Fibroblast of lung (primary cell): Measurements from ENCODE around the gene PURA. TPM values are rescaled to one million over a fixed set of nuclear protein-coding genes. Genes with fewer than 3 reads are reported as not detected.

Experiments used
- DNase-seq, 2 donors: peaks; one replicate each; pipeline versions ENCODE4 v3.0.0 to v3.0.0-alpha.2; 2010; ENCODE audit warnings: low read depth in 2 of 2
- H2AFZ ChIP-seq: 2 replicates; pipeline ENCODE4 v1.5.1; 2012; ENCODE audit warnings: low read length, control low read depth, inconsistent platforms
- H3K27ac ChIP-seq: 2 replicates; pipeline ENCODE4 v1.5.1; 2011; ENCODE audit warnings: low read length, control low read depth; ENCODE audit not compliant: insufficient read depth
- H3K27me3 ChIP-seq: 2 replicates; pipeline ENCODE4 v1.5.1; 2011; ENCODE audit warnings: mild to moderate bottlenecking, low read length; ENCODE audit not compliant: control insufficient read depth, insufficient read depth
- H3K36me3 ChIP-seq: 2 replicates; pipeline ENCODE4 v1.5.1; 2011; ENCODE audit warnings: low read length; ENCODE audit not compliant: control insufficient read depth, insufficient read depth
- H3K4me1 ChIP-seq: 2 replicates; pipeline ENCODE4 v1.5.1; 2011; ENCODE audit warnings: low read length; ENCODE audit not compliant: control insufficient read depth, insufficient read depth; ENCODE audit errors: extremely low read depth
- H3K4me2 ChIP-seq: 2 replicates; pipeline ENCODE4 v1.5.1; 2011; ENCODE audit warnings: low read length, control low read depth; ENCODE audit not compliant: insufficient read depth; ENCODE audit errors: extremely low read depth
- H3K4me3 ChIP-seq, 4 experiments: fragments of 200-600 bp in 1 of 4; sonication (generic) in 1 of 4; replicated peaks in 1 of 4; 2 replicates each; pipeline ENCODE4 v1.5.1; 2011 to 2016; ENCODE audit warnings: low read length in 4 of 4, low read depth in 3 of 4, mild to moderate bottlenecking in 3 of 4, control low read depth in 2 of 4, inconsistent platforms in 1 of 4, mixed read lengths in 1 of 4; ENCODE audit not compliant: insufficient read depth in 1 of 4; ENCODE audit errors: control extremely low read depth in 1 of 4
- H3K79me2 ChIP-seq: 2 replicates; pipeline ENCODE4 v1.5.1; 2012; ENCODE audit warnings: mild to moderate bottlenecking, low read length, inconsistent platforms; ENCODE audit not compliant: control insufficient read depth, insufficient read depth
- H3K9ac ChIP-seq: 2 replicates; pipeline ENCODE4 v1.5.1; 2011; ENCODE audit warnings: mild to moderate bottlenecking, low read length, control low read depth; ENCODE audit not compliant: insufficient read depth
- H3K9me3 ChIP-seq: 2 replicates; pipeline ENCODE4 v1.5.1; 2012; ENCODE audit warnings: low read depth, low read length; ENCODE audit not compliant: control insufficient read depth, insufficient read depth
- H4K20me1 ChIP-seq: 2 replicates; pipeline ENCODE4 v1.5.1; 2011; ENCODE audit warnings: low read length; ENCODE audit not compliant: control insufficient read depth, insufficient read depth; ENCODE audit errors: extremely low read depth
- CTCF ChIP-seq, 2 donors: IDR thresholded peaks in 1 of 2; conservative IDR thresholded peaks in 1 of 2; 1 replicate in 1 of 2; 2 replicates in 1 of 2; pipeline ENCODE4 v1.5.1; 2011 to 2012; ENCODE audit warnings: low read length in 2 of 2, control low read depth in 1 of 2, inconsistent platforms in 1 of 2, low read depth in 1 of 2, mild to moderate bottlenecking in 1 of 2
- EZH2 ChIP-seq: IDR thresholded peaks from 2 replicates; pipeline ENCODE4 v1.5.1; 2012; ENCODE audit warnings: low read length, control low read depth, mild to moderate bottlenecking; ENCODE audit errors: missing control alignments
- polyA plus RNA-seq, 2 donors: library from polyadenylated mRNA; depleted of rRNA in 1 of 2; stranded (reverse) in 1 of 2; unstranded in 1 of 2; fragments of >200 nt; gene quantifications; 2 replicates each; pipeline ENCODE4 v1.2.1, GENCODE V29; 2011 to 2012; ENCODE audit warnings: missing spikeins in 1 of 2
- total RNA-seq: library from RNA; depleted of rRNA; stranded (reverse); fragments of >200 nt; gene quantifications from 2 replicates; pipeline ENCODE4 v1.2.1, GENCODE V29; 2014

Gene PURA
- total and polyA plus RNA-seq, 2 donors (not counting 1 experiment from before 2014, with no cell fraction given), result 8.0 to 20.0 TPM

GRCh38 chr5:140125637-140126036, 11.7 kb downstream of the PURA start, which contains the start of gene IGIP:
TSS of gene IGIP (plus strand) at chr5:140125937. CDS start at chr5:140128477, 2,540 bp downstream.
- TF ChIP-seq CTCF (conservative IDR thresholded peaks at IDR 0.05 in 1 of 2, IDR thresholded peaks at IDR 0.05 in 1 of 2; ENCODE audit: low read depth in 1 of 2, low read length in 2 of 2) (no peak), EZH2 (no peak)
- Histone ChIP-seq H3K4me1 (peaks cover 4% of the 10 kb centered on the region), H3K79me2 (peaks cover 14% of the 10 kb centered on the region)

GRCh38 chr5:140126315-140127012, 12.6 kb downstream of the PURA start:
- no peak for TF ChIP-seq EZH2
- TF ChIP-seq CTCF (conservative IDR thresholded peaks at IDR 0.05 in 1 of 2, IDR thresholded peaks at IDR 0.05 in 1 of 2; ENCODE audit: low read depth in 1 of 2, low read length in 2 of 2), result no peak
- no peaks in the 10 kb centered on the region for H3K36me3 ChIP-seq
- H3K79me2 ChIP-seq, result peaks cover 14% of the 10 kb centered on the region

More at GRCh38 chr5:140125637-140126036, 11.7 kb downstream of the PURA start, which contains the start of gene IGIP:
- no peak within 1 kb of the TSS for H3K27ac ChIP-seq
- H3K9ac ChIP-seq, result no peak within 1 kb of the TSS
- H3K4me2 ChIP-seq, result no peak within 1 kb of the TSS
- H3K36me3 ChIP-seq, result no peaks in the 10 kb centered on the region
- DNase-seq, result no peak
- H2AFZ ChIP-seq, result no peak within 1 kb of the TSS
- H4K20me1 ChIP-seq, result no peaks in the 10 kb centered on the region
- no peaks in the 10 kb centered on the region for H3K27me3 ChIP-seq
- no peaks in the 10 kb centered on the region for H3K9me3 ChIP-seq
- H3K4me3 ChIP-seq, result no peak within 1 kb of the TSS

GRCh38 chr5:140128376-140128775, 14.5 kb downstream of the PURA start:
- no peak overlapping the region for H3K27ac ChIP-seq
- H3K4me2 ChIP-seq, result no peak overlapping the region
- no peak for TF ChIP-seq CTCF (conservative IDR thresholded peaks at IDR 0.05 in 1 of 2, IDR thresholded peaks at IDR 0.05 in 1 of 2; ENCODE audit: low read depth in 1 of 2, low read length in 2 of 2)
- no peak for TF ChIP-seq EZH2
- no peaks in the 10 kb centered on the region for H4K20me1 ChIP-seq
- peaks cover 15% of the 10 kb centered on the region for H3K4me1 ChIP-seq
- H3K9me3 ChIP-seq, result no peaks in the 10 kb centered on the region
- peaks cover 14% of the 10 kb centered on the region for H3K79me2 ChIP-seq
- H3K4me3 ChIP-seq, result no peak overlapping the region
- H2AFZ ChIP-seq, result no peak overlapping the region
- H3K27me3 ChIP-seq, result no peaks in the 10 kb centered on the region
- DNase-seq, result no peak
- H3K36me3 ChIP-seq, result no peaks in the 10 kb centered on the region
- no peak overlapping the region for H3K9ac ChIP-seq

More at GRCh38 chr5:140126315-140127012, 12.6 kb downstream of the PURA start:
- Histone ChIP-seq H4K20me1 (no peaks in the 10 kb centered on the region), H3K4me2 (no peak overlapping the region), H2AFZ (no peak overlapping the region), H3K27me3 (no peaks in the 10 kb centered on the region), H3K27ac (no peak overlapping the region), H3K9ac (no peak overlapping the region), H3K4me1 (peaks cover 7% of the 10 kb centered on the region), H3K4me3 (no peak overlapping the region), H3K9me3 (no peaks in the 10 kb centered on the region)
- no peak for DNase-seq
